GM19239 (cell line): Measurements from ENCODE around the gene TMCO6.
"Not testable (repeated sequence)": the region's sequence is repeated elsewhere in the genome, so short reads cannot be mapped to it uniquely, and the experiment has no call there.

Experiments
- DNase-seq: peaks from one replicate; pipeline ENCODE4 v3.0.0; 2011; ENCODE audit warnings: low spot score; ENCODE audit not compliant: insufficient read length
- FAIRE-seq: peaks from 2 replicates; lab custom pipeline; 2011; peaks lifted over from hg19 to GRCh38; lab: Jason Lieb, UNC

The TMCO6 gene

DNA sequence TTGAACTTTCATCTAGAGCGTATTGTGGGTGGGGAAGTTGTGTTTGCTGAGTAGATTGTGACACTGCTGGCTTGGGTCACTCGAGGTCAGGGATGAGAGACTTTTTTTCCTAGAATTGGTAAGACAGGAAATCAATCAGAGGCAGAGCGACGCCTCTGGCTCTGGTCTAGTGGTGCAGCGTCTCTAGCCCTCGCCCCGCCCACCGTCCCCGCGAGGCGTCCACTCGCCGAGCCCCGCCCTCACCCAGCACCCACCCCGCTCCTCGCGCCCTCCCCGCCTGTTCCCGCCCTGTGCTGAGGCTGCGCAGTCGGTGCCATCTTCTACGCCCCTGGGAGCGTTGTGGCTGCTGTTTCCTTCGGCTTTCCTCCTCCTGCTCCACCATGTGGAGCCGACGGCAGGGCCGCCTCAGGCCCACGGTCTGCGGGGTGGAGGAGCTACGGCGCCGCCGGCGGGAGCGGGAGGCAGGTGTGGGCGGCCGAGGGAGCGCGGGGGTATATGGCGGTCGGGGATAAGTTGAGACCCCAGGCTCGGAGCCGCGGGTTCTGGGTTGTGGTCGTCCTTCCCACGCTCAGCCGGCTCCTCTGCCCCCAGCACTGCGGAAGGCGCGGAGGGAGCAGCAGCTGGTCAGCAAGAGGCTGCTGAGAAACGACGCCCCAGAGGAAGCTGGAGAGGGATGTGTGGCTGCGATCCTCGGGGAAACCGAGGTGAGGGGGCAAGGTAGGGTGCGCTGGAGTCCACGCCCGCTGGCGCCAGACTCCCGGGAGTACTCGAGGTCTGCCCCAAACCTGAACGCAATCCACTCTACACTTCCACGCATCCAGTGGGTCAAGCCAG lies at the start of gene TMCO6:
TSS of gene TMCO6 (plus strand) at position 304 of the 834 bp plus-strand sequence. CDS start at position 381, 77 bp downstream.
- FAIRE-seq (peak; percentile 90), DNase-seq (peak; percentile 94)

DNA sequence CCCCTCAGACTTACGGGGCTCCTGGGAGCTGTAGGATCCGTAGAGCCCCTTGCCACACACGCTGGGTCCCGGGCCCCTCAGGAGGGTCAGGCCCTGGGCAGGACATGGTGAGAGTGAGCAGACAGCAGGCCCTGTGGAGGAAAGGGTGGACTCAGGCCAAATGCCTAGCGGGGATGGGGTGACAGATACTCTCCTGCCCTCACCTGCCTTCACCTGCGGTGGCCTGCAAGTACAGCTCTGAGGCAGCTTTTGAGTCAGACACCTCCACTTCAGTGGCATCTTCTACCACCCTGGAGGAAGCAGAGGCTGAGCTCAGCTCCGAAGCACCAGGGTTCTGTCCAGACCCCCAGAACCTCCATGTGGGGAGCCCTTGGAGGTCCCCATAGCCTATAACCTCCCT lies 48.4 kb upstream of the TMCO6 start:
- no peak for DNase-seq

DNA sequence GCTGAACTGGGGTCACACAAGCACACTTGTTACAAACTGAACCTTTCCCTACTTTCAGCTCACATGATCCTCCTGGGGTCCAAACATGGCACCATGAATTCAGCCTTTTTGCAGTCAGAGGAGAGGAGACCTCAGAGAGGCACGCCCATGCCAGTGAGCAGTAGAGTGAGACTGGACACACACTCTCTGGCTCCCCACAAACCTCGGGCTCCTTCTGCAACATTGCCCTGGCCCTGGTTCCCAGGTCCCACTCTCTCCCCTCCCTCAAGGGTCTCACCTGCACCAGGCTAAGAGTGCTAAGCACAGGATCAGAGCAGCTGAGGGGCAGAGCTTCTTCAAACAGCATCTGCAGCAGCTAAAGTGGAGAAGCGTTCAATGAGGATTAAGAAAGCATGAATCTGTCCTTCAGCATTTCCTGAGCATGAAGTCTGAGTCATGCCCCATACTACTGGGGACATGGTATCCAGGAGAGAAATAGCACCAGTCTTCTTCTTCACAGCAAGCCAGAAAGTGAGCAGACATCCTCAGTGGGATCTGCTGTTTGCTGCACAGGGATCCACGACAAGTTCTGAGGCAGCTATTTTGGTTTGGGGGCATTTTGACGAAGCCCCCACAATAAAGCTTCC lies 47.4 kb upstream of the TMCO6 start:
- FAIRE-seq (no peak), DNase-seq (no peak)

More for the DNA sequence above, 48.4 kb upstream of the TMCO6 start:
- FAIRE-seq = no peak

- FAIRE-seq, DNase-seq: not testable (repeated sequence)
Measured at GRCh38 chr5:140593070-140593469, 46.2 kb upstream of the TMCO6 start.

- DNase-seq (no peak), FAIRE-seq (no peak)
Measured at GRCh38 chr5:140594169-140594568, 45.1 kb upstream of the TMCO6 start.

DNA sequence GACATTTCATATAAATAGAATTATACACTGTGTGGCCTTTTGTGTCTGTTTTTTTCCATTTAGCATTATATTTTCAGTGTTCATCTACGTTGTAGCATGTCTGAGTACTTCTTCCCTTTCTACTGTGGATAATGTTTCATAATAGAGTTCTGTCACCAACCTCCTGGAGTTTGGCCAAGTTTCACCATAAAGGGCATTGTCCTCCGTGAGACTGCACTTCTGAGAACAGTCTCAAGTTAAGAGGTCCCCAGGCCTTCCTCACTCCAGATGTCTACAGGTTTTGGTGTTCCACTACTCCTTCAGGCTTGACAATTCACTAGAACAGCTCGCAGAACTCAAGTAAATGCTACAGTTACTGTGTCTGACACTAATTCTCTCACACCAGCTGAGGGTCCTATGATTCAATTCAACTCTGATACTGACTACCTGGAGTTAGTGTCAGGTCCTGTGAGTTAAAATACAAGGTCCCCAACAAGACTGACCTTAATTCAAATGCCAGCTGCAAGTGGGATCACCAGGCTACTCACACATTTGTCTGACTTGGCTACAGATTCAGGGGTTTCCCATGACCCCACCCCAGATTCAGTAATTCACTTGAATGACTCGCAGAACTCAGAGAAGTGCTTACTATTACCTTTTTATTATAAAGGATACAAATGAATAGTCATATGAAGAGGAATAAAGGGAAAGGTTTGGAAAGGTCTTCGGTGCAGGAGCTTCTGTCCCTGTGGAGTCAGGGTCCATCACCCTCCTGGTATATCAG lies 43.5 kb upstream of the TMCO6 start:
- FAIRE-seq = no peak
- DNase-seq = no peak

DNA sequence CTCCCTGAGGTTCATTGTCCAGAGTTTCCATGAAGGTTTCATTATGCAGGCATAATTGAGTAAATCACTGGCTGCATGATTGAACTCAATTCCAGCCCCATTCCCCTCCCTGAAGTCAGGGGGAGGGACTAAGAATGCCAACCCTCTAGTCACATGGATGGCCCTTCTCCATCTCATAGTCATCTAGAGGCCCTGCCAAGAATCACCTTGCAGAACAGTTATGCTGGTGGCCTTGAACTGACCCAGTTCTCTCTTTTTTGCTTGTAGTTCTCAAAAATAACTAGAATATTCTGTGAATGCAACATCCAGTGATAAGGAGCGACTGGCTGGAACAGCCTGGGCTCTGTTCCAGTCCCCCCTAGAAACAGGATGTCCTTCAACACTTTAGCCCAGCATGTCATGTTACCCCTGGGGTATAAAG lies 42.9 kb upstream of the TMCO6 start:
- no peak for DNase-seq
- FAIRE-seq = no peak

DNA sequence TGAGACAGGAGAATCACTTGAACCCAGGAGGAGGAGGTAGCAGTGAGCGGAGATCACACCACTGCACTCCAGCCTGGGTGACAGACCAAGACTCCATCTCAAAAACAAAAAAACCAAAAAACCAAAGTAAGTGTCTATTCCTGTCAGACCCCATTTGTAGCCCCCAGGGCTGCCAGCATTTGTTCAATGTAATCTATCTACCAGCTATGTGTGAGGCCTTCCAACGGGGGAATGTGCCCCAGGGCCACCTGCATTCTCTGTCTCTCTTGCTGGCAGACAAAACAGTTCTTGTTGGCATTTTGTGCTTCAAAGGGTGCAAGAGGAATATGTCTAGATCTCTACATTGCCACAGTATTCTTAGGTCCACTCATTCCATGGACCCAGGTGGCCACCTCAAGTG lies 40.4 kb upstream of the TMCO6 start:
- no peak for DNase-seq
- no peak for FAIRE-seq

DNA sequence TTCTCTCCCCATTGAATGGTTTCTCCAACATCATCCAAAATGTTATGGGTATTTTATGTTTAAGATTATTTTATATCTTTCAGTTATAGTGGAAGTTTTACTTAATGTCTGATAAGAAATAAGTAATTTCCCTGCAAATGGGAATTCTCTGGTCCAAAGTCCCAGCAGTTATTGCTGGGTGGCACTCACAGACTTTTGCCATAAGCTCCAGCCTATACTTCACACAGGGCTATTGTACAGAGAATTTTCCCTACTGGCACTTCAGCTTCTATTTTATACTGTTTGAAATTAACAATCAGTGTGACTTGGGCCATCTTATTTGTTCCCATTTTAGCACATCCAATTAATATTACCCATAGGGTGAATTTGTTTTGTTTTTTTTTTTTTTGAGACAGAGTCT lies 39.2 kb upstream of the TMCO6 start:
- DNase-seq = no peak
- no peak for FAIRE-seq

DNA sequence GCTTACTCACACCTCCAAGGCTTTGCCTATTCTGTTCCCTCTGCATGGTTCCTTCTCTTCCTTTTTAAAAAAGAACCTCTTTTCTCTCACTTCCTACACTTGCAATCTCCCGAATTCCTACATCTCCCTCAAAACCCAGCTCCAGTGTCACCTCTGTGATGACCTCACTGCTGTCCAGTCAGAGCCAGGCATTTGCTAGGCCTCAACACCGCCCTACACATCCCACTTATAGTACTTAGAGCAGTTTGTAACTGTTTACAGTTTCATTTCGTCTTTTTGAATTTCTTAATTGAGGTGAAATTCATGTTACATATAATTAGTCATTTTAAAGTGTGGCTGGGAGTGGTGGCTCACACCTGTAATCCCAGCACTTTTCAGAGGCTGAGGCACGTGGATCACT lies 37.1 kb upstream of the TMCO6 start:
- FAIRE-seq = no peak
- no peak for DNase-seq

GRCh38 chr5:140603446-140603698 lies 35.9 kb upstream of the TMCO6 start:
- FAIRE-seq, DNase-seq: not testable (repeated sequence)

DNA sequence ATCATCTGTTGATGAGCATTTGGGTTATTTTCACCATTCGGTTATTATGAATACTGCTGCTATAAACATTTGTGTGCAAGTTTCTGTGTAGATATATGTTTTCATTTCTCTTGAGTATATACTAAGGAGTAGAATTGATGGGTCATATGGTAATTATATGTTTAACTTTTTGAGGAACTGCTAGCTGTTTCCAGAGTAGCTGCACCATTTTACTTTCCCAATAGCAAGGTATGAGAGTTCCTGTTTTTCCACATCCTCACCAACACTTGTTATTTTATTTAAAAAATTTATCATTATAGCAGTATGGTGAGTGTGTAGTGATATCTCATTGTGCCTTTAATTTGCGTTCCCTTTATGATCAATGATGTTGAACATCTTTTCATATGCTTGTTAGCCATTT lies 35.5 kb upstream of the TMCO6 start:
- DNase-seq (no peak), FAIRE-seq (no peak)

DNA sequence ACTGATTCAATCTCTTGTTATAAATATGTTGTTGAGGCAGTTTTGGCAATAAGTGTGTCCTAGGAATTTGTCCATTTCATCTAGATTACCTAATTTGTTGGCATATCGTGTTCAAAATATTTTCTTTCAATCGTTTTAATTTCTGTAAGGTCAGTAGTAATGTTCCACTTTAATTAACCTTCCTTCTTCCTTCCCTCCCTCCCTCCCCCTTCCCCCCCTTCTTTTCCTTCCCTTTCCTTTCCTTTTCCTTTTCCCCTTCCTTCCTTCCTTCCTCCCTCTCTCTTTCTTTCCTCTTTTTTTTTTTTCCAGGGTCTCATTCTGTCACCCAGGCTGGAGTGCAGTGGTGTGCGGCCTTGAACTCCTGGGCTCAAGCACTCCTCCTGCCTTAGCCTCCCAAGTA lies 33.4 kb upstream of the TMCO6 start:
- DNase-seq = no peak
- FAIRE-seq = no peak

- DNase-seq (no peak), FAIRE-seq (no peak)
Measured at GRCh38 chr5:140607031-140607430, 32.2 kb upstream of the TMCO6 start.

- no peak for FAIRE-seq
- DNase-seq = no peak
Measured at GRCh38 chr5:140608722-140609121, 30.5 kb upstream of the TMCO6 start.

DNA sequence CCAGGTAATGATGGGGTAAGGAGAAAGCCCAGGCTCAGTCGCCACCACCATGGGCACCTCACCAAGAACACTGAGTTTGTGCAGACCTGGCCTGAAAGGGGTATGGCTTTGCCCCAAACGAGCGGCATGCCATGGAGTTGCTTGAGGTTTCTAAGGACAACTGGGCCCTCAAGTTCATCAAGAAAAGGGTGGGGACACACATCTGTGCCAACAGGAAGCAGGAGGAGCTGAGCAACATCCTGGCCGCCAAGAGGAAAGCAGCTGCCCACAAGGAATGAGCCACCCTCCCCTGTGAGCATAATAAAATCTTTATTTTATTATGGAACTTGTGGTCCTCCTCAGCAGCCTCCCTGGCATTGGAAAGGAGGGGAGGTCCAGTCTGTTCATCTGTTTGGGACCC lies 30.1 kb upstream of the TMCO6 start:
- FAIRE-seq (no peak), DNase-seq (no peak)

DNA sequence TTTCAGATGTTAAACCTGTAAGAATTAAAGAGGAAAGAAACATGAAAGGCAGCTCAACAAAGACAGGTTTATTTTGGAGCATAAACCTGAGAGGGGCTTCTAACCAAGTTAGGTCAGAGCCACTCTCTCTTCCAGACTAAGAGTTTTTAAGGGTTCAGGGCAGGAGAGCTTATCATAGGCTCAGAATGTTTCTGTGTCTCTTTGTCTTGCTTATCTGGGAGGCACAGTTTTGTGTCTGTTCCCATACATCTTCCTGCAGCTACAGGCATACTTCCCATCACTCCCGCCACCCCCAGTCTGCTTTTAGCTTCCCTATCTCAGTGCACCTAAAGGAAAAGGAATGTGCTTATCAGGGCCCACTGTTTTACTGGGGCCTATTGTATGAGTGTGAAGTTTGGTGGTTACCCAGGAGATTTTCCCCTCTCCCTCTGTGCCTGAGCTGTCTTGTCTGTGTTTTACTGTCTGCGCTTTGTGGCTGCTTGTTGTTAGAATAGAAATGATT lies 28.2 kb upstream of the TMCO6 start:
- DNase-seq (no peak), FAIRE-seq (no peak)

DNA sequence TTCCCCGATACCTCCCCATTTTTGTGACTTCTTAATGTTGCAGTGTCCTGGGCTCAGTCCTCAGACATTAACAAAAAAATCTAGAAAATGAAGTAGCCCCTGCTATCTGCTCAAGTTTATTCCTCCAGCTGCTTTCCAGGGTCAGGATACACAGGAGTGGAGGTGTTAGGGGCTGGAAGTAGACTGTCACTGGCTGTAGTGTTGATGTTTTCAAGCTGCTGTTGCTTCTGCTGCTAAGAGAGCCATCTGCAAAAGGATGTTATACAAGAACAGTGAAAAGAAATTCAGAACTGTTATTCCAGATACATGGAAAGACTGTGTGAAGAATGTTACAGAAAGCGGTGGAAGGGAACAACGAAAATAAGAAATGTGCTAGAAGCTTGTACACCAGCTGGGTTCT lies 16.9 kb upstream of the TMCO6 start:
- DNase-seq (no peak), FAIRE-seq (no peak)

- not testable (repeated sequence) for FAIRE-seq, DNase-seq
Measured at GRCh38 chr5:140623061-140623460, 16.2 kb upstream of the TMCO6 start.

- not testable (repeated sequence) for FAIRE-seq, DNase-seq
Measured at GRCh38 chr5:140624886-140625285, 14.4 kb upstream of the TMCO6 start.

DNA sequence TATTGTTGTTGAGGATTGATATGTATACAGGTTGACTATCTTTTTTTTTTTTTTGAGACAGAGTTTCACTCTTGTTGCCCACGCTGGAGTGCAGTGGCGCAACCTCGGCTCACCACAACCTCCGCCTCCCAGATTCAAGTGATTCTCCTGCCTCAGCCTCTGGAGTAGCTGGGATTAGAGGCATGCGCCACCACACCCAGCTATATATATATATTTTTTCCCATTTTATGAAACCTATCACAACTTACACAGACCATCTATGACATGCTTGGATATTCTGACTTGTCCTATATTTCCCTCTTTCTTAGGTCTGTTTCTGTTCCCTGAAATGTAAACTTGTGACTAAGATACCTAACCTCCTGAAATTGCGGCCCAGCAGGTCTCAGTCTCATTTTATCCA lies 11.3 kb upstream of the TMCO6 start:
- no peak for DNase-seq
- FAIRE-seq = no peak
